Brain microvascular endothelial cell (primary cell): ENCODE data around the gene CFAP45.
"Not testable (repeated sequence)": the region's sequence is repeated elsewhere in the genome, so short reads cannot be mapped to it uniquely, and the experiment has no call there.

ENCODE experiments used
- DNase-seq: peaks from one replicate; pipeline ENCODE4 v3.0.0-alpha.2; 2020
- H3K27ac ChIP-seq: fragments of 250-450 bp; sonication (Bioruptor Pico); 2 replicates; pipeline ENCODE4 v1.5.1; 2020; ENCODE audit warnings: mild to moderate bottlenecking, moderate library complexity
- H3K27me3 ChIP-seq: fragments of 250-450 bp; sonication (Bioruptor Pico); replicated peaks from 2 replicates; pipeline ENCODE4 v1.5.1; 2020; ENCODE audit warnings: mild to moderate bottlenecking
- H3K36me3 ChIP-seq: fragments of 250-450 bp; sonication (Bioruptor Pico); replicated peaks from 2 replicates; pipeline ENCODE4 v1.5.1; 2020; ENCODE audit warnings: mild to moderate bottlenecking
- H3K4me3 ChIP-seq: 2 replicates; pipeline ENCODE4 v1.5.1; 2011; ENCODE audit warnings: low read depth, mild to moderate bottlenecking, control low read depth, low read length, moderate library complexity
- in situ Hi-C: cut with HindIII; loops from 2 replicates; pipeline ENCODE4 v1.10.0; 2017; ENCODE audit warnings: low sequenced_read_pairs, low pct_ligation_motif_present
- TF ChIP-seq, protein P1 (sequence below): IDR thresholded peaks from 2 replicates; pipeline ENCODE4 v1.5.1; 2011; ENCODE audit warnings: low read depth, mild to moderate bottlenecking, moderate library complexity, low read length, control low read depth, inconsistent platforms; ENCODE audit errors: missing control alignments

The CFAP45 gene

DNA sequence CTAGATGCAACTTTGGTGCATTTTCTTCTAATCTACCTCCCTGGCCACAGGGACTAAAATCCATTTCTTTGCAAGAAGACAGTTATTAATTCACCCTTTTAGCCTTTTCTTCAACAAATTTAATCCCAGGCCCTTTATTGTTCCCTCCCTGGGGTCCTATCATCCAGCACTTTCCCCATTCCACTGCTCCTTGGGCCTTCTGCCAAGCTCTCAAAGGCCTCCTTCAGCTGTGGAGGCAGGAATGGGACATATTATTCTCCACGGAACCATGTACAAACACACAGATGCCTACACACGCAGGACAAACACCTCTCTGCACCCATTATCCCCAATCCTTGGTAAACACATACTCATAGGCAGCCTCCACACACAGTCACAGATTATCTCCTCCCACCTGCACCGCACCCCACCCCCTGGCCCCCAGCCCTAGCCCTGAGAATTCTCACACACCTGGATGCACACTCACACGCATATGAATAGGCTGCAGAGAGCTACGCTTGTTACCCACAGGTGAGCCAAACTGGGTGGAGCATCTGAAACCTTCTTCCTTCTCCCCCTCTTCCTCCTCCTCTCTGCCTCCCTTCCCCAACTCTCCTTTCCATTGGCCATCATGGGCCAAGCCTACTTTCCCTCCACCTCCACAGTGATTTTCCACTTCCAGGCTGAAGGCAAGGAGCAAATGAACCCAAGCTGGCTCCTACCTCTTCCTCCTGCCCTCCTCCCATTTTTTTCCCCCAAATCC, 13.7 kb upstream of the CFAP45 start:
- Histone ChIP-seq H3K4me3 (no peak overlapping the region), H3K27me3 (no peaks in the 10 kb centered on the region), H3K36me3 (peaks cover 19% of the 10 kb centered on the region), H3K27ac (no peak overlapping the region)
- in situ Hi-C loops: no loop called here
- no peak for DNase-seq
- TF ChIP-seq, protein P1, sequence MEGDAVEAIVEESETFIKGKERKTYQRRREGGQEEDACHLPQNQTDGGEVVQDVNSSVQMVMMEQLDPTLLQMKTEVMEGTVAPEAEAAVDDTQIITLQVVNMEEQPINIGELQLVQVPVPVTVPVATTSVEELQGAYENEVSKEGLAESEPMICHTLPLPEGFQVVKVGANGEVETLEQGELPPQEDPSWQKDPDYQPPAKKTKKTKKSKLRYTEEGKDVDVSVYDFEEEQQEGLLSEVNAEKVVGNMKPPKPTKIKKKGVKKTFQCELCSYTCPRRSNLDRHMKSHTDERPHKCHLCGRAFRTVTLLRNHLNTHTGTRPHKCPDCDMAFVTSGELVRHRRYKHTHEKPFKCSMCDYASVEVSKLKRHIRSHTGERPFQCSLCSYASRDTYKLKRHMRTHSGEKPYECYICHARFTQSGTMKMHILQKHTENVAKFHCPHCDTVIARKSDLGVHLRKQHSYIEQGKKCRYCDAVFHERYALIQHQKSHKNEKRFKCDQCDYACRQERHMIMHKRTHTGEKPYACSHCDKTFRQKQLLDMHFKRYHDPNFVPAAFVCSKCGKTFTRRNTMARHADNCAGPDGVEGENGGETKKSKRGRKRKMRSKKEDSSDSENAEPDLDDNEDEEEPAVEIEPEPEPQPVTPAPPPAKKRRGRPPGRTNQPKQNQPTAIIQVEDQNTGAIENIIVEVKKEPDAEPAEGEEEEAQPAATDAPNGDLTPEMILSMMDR: no peak

DNA sequence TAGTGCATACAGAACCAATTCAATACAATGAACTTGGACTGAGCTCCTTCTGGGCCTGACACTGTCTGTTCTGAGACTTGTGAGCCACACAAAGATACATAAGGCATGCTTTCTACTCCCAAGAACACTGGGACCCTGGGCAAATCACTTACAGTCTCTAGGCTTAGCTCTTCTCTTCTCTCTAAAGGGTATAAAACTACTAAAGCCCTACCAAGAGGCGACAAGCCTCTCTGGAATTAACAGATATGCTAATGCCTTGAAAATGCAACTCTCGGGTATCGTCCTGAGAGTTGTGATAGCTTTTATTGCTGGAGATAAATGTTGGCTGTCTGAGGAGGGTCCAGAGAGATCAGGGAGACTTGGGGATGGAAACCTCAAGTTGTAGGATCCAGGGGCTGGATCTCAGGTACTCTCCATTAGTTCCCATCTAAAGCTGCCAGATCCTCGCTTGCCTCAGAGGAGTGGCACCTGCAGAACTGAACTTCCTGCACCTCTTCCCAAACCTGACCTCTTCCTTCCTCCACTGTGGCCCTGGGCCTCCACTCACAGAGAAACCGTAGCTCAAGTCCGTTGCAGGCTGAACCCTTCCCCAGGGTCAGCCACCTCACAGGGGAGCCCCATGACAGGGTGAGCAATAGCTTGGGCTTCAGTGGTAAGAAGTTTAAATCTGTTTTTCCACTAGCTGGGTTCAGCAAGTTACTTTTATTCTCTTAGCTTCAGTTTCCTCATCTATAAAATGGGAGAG, 11.5 kb upstream of the CFAP45 start:
- in situ Hi-C loops: no loop called here
- no peak overlapping the region for H3K4me3 ChIP-seq
- TF ChIP-seq, protein P1: no peak
- peak overlapping the region; percentile 80 for H3K27ac ChIP-seq
- DNase-seq: no peak
- no peaks in the 10 kb centered on the region for H3K27me3 ChIP-seq
- no peaks in the 10 kb centered on the region for H3K36me3 ChIP-seq

DNA sequence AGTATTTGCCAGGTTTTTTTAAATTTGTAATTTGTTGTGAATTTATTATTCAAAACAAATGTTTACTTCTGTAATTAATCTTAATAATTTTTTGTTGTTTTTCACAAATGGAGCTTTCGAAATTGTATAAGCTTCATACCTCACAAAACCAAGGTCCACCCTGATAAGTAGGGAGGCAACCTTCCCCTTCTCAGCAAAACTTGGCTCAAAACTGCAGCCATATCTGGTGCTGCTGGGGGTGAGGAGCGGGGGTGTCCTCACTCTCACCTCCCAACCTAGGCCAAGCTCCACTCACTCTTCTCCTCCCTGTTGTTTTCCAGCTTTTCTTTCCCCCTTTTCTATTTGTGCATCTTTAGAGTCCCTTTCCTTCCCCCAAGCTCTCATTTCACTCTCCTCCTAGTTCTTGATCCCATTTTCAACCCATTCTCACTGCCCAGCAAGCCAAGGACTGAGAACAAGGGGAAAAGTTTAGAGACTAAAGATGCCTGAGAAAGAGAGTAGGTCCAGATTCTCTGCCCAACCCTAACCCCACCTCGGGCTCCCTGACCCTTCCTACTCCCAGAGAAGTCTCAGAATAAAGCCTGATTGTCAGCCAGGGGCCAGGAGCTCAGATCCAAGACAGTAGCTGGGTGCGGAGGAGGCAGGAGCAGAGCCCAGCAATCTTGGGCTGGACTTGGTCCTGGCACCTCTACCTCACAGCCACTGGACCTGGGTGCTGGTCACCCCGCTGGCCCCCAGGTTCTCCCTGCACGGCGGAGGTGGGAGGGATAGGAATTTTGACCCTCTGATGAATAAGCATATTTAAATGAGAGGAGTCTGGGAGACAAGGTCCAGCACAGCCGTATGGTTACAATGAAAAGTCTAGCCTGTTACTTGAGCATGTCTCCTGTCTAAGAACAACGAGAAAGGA, 8.3 kb upstream of the CFAP45 start:
- TF ChIP-seq, protein P1: no peak
- H3K27me3 ChIP-seq: no peaks in the 10 kb centered on the region
- in situ Hi-C loops: no loop called here
- DNase-seq: no peak
- no peak overlapping the region for H3K4me3 ChIP-seq
- H3K27ac ChIP-seq: no peak overlapping the region
- H3K36me3 ChIP-seq: no peaks in the 10 kb centered on the region

DNA sequence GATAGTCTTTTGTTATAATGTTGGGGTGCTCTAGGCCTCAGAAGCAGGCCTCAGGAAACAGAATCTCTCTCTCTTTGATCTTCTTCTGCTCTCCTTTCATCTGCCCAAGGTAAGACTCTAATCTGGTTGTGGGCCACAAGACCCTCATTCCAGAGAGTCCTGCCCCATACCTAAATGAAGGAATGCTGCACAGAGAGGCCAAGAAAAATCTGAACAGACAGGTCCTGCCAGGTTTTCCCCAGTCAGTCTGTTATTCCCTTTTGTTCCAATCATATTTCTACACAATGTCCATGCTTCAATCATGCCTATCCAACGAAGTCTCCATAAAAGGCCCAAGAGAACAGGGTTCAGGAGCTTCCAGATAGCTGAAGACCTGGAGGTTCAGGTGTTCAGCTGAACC, 7.0 kb upstream of the CFAP45 start:
- DNase-seq: no peak
- Histone ChIP-seq H3K36me3 (no peaks in the 10 kb centered on the region), H3K27me3 (no peaks in the 10 kb centered on the region), H3K27ac (no peak overlapping the region), H3K4me3 (no peak overlapping the region)
- TF ChIP-seq, protein P1: no peak
- in situ Hi-C loops: no loop called here

DNA sequence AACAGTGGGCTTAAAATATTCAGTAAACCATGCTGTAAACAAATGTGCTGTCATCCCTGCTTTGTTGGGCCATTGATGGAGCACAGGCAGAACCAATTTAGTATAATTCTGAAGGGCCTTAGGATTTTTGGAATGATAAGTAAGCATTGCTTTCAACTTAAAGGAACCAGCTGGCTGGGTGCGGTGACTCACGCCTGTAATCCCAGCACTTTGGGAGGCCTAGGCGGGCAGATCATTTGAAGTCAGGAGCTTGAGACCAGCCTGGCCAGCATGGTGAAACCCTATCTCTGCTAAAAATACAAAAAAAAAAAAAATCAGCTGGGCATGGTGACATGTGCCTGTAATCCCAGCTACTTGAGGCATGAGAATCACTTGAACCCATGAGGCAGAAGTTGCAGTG, 4.1 kb upstream of the CFAP45 start:
- H3K4me3 ChIP-seq, in situ Hi-C loops, DNase-seq, H3K27me3 ChIP-seq, H3K27ac ChIP-seq, H3K36me3 ChIP-seq: not testable (repeated sequence)

DNA sequence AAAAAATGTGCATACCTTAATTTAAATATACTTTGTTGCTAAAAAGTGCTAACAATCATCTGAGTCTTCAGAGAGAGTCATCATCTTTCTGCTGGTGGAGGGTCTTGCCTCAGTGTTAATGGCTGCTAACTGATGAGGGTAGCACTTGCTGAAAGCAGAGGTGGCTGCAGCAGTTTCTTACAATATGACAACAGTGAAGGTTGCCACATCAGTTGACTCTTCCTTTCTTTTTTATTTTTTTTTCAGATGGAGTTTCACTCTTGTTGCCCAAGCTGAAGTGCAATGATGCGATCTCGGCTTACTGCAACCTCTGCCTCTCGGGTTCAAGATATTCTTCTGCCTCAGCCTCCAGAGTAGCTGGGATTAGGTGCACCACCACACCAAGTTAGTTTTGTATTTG, 2.6 kb upstream of the CFAP45 start:
- no peaks in the 10 kb centered on the region for H3K27me3 ChIP-seq
- no peak overlapping the region for H3K27ac ChIP-seq
- no peak overlapping the region for H3K4me3 ChIP-seq
- in situ Hi-C loops: no loop called here
- no peak for DNase-seq
- TF ChIP-seq, protein P1: no peak
- no peaks in the 10 kb centered on the region for H3K36me3 ChIP-seq
